GM10248 (cell line): Measurements from ENCODE around the gene LRRC18.

Experiments
- CTCF ChIA-PET: fragments of 300-600 bp; sonication (Branson Sonifier 250); formaldehyde crosslinking; extraction: SDS; loops from one replicate; lab custom pipeline; 2021; ENCODE audit warnings: antibody characterized with exemption; lab: Yijun Ruan, JAX
- POLR2A ChIA-PET: fragments of 350-650 bp; sonication (Branson Sonifier 250); formaldehyde crosslinking; extraction: SDS; loops from one replicate; lab custom pipeline; 2020; ENCODE audit warnings: antibody characterized with exemption; lab: Yijun Ruan, JAX
- DNase-seq: peaks from one replicate; pipeline ENCODE4 v3.0.0; 2012; ENCODE audit errors: extremely low spot score
- TF ChIP-seq, protein P1 (sequence below): IDR thresholded peaks from 2 replicates; pipeline ENCODE4 v1.5.1; 2012; ENCODE audit warnings: mild to moderate bottlenecking, low read depth; ENCODE audit errors: extremely low read depth, missing control alignments, control extremely low read depth

The LRRC18 gene

DNA sequence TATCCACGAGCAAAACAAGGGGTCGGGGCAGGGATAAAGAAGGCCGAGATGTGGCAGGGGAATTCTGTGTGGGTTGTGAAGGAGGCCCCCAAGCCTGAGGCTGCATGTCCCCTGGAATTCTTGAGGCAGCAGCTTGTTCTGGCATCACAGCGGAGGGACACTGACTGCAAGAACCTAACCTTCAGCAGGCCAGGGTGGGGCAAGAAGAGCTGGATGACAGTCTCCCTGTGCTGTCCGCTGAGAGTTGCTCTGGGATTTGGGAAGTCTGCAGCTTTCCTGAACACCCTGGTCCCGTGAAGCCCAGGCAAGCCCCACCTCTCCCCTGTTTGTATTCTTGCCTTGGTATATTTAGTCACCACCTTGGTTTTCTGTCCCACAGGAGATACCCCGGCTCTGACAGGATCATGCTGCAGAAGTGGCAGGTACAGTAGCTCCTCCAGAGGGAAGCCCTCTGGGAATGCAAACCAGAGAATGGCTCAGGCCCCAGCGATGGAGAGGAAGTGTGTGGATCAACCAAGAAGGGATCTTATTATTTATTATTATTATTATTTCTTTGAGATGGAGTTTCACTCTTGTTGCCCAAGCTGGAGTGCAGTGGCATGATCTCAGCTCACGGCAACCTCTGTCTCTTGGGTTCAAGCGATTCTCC, 1.9 kb upstream of the LRRC18 start:
- ChIA-PET CTCF (no interaction called here), POLR2A (no interaction called here)
- no peak for DNase-seq
- TF ChIP-seq, protein P1, sequence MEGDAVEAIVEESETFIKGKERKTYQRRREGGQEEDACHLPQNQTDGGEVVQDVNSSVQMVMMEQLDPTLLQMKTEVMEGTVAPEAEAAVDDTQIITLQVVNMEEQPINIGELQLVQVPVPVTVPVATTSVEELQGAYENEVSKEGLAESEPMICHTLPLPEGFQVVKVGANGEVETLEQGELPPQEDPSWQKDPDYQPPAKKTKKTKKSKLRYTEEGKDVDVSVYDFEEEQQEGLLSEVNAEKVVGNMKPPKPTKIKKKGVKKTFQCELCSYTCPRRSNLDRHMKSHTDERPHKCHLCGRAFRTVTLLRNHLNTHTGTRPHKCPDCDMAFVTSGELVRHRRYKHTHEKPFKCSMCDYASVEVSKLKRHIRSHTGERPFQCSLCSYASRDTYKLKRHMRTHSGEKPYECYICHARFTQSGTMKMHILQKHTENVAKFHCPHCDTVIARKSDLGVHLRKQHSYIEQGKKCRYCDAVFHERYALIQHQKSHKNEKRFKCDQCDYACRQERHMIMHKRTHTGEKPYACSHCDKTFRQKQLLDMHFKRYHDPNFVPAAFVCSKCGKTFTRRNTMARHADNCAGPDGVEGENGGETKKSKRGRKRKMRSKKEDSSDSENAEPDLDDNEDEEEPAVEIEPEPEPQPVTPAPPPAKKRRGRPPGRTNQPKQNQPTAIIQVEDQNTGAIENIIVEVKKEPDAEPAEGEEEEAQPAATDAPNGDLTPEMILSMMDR = no peak

DNA sequence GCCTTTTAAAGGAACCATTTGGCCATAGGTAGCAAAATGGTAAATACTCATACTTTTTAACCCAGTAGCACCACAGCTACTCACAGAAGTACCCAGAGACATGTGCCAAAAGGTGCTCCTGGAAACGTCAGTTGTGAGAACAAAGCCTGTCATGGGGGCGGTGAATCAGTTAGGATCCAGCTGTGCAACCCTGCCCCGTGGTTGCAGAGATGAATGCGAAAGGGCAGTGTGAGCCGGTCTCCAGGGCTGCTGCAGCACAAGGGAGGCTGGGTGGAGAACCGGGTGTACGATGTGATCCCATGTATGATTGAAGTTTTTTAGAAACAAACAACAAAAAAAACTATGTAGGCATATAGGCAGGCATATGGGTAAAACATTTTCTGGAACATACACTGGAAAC, 1.3 kb upstream of the LRRC18 start:
- TF ChIP-seq, protein P1 = no peak
- ChIA-PET CTCF (no interaction called here), POLR2A (no interaction called here)
- no peak for DNase-seq

DNA sequence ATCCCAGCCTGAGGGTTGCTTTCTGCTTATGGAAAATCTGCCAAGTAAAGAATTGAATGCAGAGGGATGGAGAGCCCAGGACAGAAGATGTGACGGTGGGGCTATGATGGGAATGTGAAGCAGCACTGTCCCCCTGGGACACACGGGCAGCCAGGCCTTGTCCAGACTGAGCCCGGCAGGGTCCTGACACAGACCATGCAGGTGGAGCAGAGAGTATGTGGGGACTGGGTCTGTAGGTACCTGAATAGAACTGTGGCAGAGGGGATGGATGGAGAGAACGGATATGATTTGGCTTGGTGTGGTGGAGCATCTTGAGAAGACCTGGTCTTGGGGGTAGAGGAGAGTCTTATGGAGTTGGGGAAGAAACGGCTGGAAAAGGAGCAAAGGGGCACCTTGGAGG, 732 bp upstream of the LRRC18 start:
- ChIA-PET CTCF (no interaction called here), POLR2A (no interaction called here)
- TF ChIP-seq, protein P1 = no peak
- DNase-seq = no peak

DNA sequence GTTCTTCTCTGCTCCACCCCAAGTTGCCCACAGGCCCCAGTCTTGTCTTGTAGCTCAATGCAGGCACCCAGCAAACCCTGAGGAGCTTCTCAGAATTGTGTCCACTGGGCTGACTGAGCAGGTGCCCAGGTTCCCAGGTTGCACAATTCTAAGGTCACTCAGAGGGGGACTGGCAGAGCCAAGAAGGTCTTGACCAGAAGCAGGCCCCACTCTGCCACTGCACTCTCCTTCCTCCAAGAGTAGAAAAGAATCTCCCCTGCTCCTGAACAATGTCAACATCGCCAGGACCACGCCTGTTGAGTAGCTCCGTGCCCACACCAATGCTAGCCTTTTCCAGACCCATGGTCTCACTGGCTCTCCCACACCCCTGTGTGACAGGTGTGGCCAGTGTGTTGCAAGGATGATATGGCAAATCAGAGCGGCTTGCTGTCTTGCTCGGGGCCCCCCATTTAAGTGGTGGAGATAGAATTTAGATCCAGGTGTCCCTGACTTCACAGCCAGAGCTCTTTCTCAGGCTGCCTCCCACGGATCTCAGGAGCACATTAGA, 577 bp downstream of the LRRC18 start:
- ChIA-PET CTCF (interaction anchor here (0.8 to 1.1 kb wide), 2 partner anchors 13 to 34 kb away, joined by 3 read pairs; no protein-coding TSS in a partner anchor), POLR2A (no interaction called here)
- TF ChIP-seq, protein P1 = no peak
- DNase-seq = no peak

DNA sequence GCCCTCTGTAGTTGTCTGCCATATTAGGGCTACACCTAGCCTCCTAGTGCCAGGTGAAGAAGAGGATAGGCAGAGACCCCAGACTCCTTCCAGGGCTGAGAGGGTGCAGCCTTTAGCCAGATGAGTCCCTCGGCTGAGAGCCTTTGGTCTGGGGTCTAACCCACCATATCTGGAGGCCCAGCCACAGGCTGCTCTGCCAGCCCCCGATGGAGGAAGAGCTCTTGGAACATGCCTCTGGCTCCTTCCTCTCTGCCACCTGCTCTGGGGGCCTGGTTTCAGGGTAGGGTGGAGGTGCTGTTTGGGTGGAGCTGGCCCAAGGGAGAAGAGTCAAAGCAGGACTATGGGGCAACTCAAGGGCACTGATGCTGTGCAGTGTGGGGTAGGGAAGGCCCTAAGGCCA, 1.4 kb downstream of the LRRC18 start:
- POLR2A ChIA-PET = no interaction called here
- TF ChIP-seq, protein P1 = no peak
- no peak for DNase-seq
- CTCF ChIA-PET = interaction anchor here (0.8 to 1.1 kb wide), 2 partner anchors 13 to 33 kb away, joined by 3 read pairs; no protein-coding TSS in a partner anchor

DNA sequence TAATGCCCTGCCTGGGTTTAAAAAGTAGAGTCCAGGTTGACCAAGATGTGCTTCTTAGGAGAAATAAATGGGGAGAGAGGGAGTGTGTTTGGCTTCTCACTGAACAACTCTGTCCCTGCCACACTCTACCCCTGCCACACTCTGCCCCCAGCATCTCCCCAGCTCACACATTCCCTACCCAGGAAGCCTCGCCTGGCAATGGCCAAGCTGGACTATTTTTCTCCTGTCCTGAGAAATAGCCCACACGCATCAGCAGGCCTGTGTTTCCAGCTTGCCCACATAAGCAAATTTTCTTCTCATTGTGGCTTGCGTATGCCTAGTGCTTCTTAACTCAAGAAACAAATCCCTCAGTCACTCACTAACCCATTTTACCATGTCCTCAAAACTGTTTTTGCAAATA, 1.8 kb downstream of the LRRC18 start:
- DNase-seq = no peak
- TF ChIP-seq, protein P1 = no peak
- ChIA-PET POLR2A (no interaction called here), CTCF (no interaction called here)
